ENCODE measurements around the gene CSF1R.
A peak's percentile ranks its signal among the peaks of the same experiment; 100 is the strongest.

The CSF1R gene

GRCh38 chr5:150120617-150121447 lies 34.5 kb upstream of the CSF1R start:
- DNase-seq: no peak

DNA sequence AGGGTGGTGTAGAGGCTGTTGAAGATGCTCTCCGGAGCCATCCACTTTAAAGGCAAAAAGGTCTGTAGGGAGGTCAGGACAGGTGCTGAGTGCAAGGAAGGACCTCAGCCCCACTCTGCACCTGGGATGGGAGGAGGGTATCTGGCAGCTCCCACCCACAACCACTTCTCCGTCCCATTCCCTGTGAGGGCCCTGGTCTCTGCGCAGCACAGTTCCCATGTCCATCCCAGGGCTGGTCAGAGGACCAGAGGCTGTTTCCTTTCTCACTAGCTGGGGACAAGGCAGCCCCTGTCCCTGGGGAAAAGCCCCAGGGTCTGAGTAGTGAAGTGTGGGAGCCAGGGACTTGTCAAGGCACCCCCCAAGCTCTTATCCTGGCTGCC lies 33.7 kb upstream of the CSF1R start:
- DNase-seq: no peak

DNA sequence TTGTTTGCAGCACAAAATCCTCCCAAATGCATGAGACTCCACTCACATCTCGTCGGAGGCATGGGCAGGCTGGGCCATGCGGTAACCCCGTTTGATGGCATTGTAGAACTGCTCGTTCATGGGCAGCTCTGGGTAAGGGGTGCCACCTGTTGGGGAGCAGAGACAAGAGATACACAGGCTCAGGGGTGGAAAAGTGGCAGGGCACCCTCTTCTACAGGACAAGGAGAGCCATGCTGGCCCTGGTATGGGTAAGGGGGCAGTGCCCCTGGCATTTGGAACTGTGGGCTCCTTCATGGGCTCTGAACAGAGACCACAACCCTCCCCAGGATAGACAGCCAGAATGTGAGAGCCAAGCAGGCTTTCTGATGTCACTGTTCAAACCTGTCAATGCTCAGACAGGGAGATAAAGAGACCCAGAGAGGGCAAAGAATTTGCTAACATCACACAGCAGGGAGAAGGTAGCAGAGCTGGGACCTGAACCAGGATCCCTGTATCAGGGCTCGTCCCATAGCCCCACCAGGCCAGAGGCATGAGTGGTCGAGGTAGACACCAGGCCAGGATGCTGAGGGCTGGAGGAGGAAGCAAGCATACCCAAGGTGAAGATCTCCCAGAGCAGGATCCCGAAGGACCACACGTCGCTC lies 33.2 kb upstream of the CSF1R start:
- DNase-seq: no peak

- DNase-seq: no peak
These were observed 32.3 kb upstream of the CSF1R start for GRCh38 chr5:150118561-150119229.

- DNase-seq: no peak
These were observed 31.7 kb upstream of the CSF1R start for GRCh38 chr5:150117945-150118560.

DNA sequence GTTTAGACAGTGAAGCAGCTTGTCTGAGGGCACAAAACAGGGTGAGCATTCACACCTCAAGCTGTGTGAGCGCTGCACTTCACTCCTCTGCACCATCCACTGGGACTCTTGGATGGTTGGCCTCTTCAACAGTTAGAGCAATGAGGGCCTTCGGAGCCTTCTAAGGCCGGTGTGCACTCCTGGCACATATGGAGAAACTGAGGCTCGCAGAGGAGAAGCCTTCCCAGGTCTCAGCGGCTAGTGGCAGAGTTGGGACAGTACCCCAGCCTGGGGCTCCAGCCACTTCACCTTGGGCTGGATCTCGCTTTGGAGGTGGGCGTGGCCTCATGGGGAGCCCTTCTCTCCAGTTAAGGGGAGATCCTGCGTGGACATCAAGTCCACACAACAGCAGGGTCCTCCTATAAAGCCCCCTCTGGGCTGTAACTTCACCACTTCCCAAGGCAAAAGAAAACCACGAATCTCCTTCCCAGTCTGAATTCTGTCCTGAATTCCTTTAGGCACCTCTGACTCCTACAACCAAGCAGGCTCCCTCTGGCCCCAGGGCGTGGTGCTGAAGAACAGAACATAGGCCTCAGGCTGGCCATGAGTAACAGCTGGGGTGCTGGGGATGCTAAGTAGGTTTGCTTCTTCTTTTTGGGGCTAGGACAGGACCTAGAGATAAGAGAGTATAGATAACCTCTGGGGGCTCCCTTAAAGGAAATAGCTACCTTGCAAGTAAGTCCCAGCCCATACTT lies 30.5 kb upstream of the CSF1R start:
- no peak for DNase-seq

- DNase-seq: no peak
These were observed 28.5 kb upstream of the CSF1R start for GRCh38 chr5:150114773-150115408.

DNA sequence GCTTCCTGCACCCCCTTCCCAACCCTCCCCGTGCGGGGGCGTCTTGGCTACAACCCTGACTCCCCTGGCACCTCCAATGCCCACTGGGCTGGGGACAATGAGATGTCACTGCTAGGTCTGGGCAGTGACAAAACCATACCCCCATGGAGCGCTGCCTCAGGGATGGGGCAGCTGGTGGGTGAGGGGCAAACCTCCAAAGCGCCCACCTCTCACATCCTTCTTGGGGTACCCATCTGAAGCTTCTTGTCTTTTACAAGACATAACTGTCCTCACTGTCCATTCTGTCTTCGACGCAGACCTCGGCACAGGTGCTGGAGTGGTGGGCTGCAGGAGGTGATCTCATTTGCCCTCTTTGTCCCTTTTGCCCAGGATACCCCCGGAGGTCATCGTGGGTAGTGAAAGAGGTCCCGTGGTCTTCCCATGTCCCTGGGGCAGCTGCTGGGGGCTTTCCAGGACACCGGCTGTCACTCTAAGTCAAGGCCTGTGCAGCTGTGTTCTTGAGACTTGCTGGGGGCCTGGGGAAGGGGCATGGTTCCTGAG lies 27.8 kb upstream of the CSF1R start:
- DNase-seq: no peak

DNA sequence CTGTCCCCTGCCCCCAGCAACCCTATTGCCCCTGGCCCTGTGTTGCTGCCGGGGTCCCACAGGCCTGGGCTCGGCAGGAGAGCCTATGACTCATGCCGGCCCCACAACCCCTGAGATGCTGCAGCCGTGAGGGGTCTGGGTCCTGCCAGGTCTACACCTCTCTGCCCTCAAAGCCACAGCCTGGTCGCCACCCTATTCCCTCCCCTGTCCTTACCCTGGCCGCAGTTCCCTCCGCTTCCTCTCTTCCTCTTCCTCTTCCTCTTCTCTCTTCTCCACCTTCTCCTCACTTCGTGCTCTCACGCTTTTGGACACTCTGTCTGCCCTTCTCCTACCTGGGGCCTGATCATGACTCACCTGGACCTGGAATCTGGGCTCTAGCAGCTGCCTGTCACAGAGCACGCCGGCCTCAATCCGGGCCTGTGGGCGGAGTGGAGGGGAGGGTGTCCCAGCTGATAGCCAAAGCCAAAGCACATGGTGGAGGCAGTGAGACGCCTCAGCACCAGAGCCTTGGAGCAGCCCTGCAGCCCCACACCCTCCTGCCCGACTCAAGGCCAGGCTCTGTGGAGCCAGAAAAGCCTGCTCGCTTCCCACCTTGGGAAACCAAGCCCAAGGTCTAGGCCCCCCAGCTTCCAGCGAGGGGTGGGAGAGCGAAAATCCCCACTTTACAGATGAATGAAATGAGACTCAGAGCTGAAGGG lies 26.8 kb upstream of the CSF1R start:
- DNase-seq: no peak

DNA sequence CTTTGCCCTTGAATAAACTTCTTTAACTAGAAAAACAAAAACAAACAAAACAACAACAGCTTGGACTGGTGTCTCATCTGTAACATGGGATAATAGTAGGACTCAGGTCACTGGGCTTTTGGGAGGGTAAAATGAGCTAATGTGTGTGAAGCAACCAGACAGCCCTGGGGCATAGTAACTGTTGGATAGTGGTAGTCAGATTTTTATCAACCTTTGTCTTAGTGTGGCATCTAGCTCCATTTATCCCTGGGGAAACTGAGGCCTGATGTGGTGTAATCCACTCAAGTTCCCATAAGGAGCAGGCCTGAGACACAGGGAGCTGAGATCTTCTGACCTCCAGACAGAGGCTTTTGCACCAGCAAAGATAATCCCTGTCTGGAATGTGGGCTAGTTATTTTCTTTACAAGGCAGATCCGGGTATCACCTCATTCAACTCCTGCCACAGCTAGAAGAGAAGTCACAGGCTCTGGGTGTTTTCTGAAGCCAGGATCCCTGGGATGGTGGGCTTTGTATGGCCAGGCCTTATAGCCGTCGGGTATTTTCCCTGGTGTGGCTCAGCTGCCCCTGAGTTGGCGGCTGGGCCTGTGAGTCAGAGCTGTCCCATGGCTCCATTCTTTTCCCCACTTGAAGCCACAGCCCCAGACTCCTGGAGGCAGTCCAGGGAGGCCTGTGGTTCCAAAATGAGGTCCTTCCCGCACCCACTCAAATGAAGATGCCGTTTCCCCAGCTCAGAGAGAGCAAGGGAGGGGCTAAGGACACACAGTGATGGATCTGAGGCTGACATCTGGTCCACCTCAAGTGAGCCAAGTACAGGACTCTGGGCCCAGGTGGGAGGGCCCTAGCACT lies 26.1 kb upstream of the CSF1R start:
- no peak for DNase-seq

GRCh38 chr5:150111122-150111521 lies 24.8 kb upstream of the CSF1R start:
- no peak for DNase-seq

- no peak for DNase-seq
These were observed 23.6 kb upstream of the CSF1R start for GRCh38 chr5:150109921-150110320.

GRCh38 chr5:150108711-150109514 lies 22.6 kb upstream of the CSF1R start:
- no peak for DNase-seq

- DNase-seq: no peak
These were observed 21.6 kb upstream of the CSF1R start for GRCh38 chr5:150107909-150108447.

GRCh38 chr5:150106674-150107426 lies 20.5 kb upstream of the CSF1R start:
- DNase-seq: peak; percentile 59

DNA sequence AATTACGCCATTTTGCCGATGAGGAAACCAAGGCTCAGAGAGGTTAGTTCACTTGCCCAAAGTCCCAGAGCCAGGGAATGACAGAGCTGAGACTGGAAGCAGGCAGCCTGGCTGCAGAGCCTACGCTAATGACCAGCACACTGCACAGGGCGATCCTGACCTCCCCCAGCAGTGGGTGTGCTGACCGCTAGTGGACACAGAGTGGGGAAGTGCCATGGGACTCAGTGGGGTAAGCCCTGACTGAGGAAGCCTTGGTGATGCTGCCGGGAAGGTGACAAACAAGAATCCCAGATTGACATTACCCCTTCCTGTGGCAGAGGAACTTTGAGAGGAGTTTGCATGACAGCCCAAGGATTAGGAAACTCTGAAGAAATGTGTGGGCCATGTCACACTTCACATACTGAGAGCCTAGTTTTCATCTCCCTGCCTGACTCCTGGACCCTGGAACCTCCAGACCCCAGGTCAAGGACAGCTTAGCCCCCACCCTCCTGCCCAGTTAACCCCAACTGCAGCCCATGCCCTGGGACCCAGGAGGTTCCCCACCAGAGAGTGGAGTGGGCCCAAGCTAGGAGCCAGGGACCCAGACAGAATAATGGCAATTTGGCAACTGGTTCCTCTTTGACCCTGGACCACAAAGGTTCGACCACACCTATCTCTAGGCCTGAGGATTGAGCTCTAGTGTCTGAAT lies 19.7 kb upstream of the CSF1R start:
- DNase-seq: no peak

DNA sequence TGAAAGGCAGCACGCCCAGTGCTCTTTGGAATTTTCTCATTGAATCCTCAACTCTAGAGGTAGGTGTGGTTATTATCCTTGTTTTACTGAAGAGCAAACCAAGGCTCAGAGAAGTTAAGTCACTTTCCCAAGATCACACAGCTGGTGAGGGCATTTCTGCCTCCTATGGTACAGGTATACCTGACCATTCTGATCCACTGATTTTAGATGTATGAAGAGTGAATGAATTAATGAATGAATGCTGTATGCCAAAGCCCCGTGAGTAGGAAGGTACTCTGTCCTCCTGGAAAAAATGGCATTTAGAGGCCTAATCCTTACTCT lies 18.2 kb upstream of the CSF1R start:
- DNase-seq: no peak

Data from NCI-H774 (cell line).